D721Med (cell line): ENCODE measurements around the gene RRAS2.

Experiments used
- DNase-seq: peaks from one replicate; pipeline ENCODE4 v3.0.0; 2011; ENCODE audit warnings: low spot score; ENCODE audit not compliant: insufficient read length
- FAIRE-seq: peaks from 2 replicates; lab custom pipeline; 2011; peaks lifted over from hg19 to GRCh38; lab: Jason Lieb, UNC
- CTCF ChIP-seq: IDR thresholded peaks from 2 replicates; pipeline ENCODE4 v1.5.1; 2012; ENCODE audit warnings: mild to moderate bottlenecking, control low read depth; ENCODE audit not compliant: insufficient read depth; ENCODE audit errors: missing control alignments

RRAS2 gene

GRCh38 chr11:14267861-14268635, 90.9 kb downstream of the RRAS2 start:
- DNase-seq (no peak), FAIRE-seq (no peak)
- TF ChIP-seq CTCF, result no peak

GRCh38 chr11:14266622-14267021, 92.4 kb downstream of the RRAS2 start:
- TF ChIP-seq CTCF, result no peak
- no peak for FAIRE-seq
- no peak for DNase-seq

- DNase-seq (no peak), FAIRE-seq (no peak)
- TF ChIP-seq CTCF, result no peak
Observed at GRCh38 chr11:14264966-14265365, 94.0 kb downstream of the RRAS2 start.

- DNase-seq (no peak), FAIRE-seq (no peak)
- no peak for TF ChIP-seq CTCF
Observed at GRCh38 chr11:14262271-14262846, 96.6 kb downstream of the RRAS2 start.

GRCh38 chr11:14261066-14261465, 97.9 kb downstream of the RRAS2 start:
- no peak for TF ChIP-seq CTCF
- no peak for FAIRE-seq
- no peak for DNase-seq

DNA sequence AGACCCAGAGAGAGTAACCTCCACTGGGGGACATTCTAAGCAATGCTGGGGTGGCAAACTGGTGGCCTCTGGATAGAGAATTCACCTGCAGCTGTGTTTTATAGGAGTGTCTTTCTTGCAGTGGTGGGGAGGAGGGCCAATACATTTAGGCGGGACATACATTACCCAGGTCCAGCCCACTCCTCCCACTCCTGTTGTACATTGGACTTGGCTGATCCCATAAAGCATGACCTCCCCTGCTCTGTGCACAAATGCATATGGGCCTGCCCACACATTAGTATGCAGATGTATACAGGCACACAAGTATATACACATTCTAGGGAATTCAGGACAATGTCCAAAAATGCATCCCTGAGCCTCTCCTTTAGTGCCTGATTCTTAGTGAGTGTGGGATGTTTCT, 99.1 kb downstream of the RRAS2 start:
- no peak for FAIRE-seq
- no peak for DNase-seq
- no peak for TF ChIP-seq CTCF

GRCh38 chr11:14259186-14259784, 99.7 kb downstream of the RRAS2 start:
- DNase-seq, result no peak

More at GRCh38 chr11:14259186-14259784, 99.7 kb downstream of the RRAS2 start:
- TF ChIP-seq CTCF, result no peak
- no peak for FAIRE-seq
